Measurements from ENCODE around the gene PACSIN2.

DNA sequence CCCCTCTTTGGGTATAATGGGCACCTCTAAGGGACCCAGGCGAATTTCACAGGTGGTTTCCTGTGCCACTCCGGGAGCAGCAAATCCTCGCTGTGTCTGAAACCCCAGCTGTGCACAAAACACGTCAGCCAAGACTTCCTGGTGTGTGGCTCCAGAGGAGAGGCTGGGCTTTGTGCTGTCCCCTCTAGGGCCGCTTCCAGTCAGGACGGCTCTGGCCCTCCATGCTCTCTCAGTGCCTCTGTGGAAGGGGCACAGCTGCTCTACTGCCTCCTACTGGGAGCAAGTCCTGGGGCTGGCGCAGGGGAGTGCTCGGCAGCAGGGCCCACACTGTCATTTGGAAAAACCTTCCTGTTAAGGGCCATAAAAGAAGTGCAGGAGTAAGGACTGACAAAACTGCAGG is 134.1 kb downstream of the PACSIN2 start:
- TF ChIP-seq POLR2AphosphoS5 (IDR thresholded peaks at IDR 0.05; ENCODE audit: low read depth, low read length): no peak
- no peak for TF ChIP-seq SIN3A (IDR thresholded peaks at IDR 0.05; ENCODE audit: borderline replicate concordance, insufficient read depth, low read length)

Data from PFSK-1 (cell line).